GDM1 (cell line): ENCODE results near the gene FAM187B.
A peak's percentile ranks its signal among the peaks of the same experiment; 100 is the strongest.
"Not testable (repeated sequence)": the region's sequence is repeated elsewhere in the genome, so short reads cannot be mapped to it uniquely, and the experiment has no call there.

Experiments
- DNase-seq: peaks from one replicate; lab custom pipeline; 2025; lab: John Stamatoyannopoulos, UW

FAM187B gene

DNA sequence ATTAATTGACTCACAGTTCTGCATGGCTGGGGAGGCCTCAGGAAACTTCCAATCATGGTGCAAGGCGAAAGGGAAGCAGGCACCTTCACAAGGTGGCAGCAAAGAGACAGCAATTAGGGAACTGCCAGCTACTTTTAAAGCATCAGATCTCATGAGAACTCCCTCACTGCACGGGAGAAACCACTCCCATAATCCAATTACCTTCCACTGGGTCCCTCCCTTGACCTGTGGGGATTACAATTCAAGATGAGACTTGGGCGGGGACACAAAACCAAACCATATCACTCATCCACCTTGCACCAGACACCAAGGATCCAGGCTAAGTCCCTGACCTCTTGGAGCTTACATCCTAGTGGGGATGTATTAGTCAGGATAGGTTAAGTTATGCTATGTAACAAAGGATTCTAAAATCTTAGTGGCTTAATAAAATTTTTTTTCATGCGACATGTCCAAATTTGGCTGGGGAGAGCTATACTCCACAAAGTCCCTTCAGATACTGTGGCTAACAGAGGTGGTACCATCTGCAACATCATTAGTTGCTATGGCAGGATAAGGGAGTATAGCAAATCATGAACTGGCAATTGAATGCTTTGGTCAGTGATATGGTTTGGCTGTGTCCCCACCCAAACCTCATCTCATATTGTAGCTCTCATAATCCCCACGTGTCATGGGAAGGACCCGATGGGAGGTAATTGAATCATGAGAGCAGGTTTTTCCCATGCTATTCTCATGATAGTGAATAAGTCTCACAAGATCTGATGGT lies 8.3 kb upstream of the FAM187B start:
- peak; percentile 30 for DNase-seq

DNA sequence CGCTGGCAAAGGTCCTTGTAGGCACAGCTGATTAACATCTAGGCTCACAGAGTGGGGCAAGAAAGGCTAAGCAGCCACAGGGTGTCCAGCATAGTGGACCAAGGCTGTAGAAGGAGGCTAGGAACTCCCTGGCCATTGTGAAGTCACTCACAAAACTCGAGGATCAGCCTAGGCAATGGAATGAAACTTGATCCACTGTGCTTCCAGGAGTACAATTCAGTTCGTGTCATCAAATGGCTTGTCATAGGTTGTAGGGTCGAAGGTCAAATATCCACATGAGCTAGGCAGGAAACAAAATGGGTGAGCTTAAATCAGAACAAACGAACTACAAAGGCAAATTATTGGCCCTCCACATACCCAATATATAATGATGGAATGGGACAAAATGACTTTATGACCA lies 4.4 kb upstream of the FAM187B start:
- DNase-seq = no peak

DNA sequence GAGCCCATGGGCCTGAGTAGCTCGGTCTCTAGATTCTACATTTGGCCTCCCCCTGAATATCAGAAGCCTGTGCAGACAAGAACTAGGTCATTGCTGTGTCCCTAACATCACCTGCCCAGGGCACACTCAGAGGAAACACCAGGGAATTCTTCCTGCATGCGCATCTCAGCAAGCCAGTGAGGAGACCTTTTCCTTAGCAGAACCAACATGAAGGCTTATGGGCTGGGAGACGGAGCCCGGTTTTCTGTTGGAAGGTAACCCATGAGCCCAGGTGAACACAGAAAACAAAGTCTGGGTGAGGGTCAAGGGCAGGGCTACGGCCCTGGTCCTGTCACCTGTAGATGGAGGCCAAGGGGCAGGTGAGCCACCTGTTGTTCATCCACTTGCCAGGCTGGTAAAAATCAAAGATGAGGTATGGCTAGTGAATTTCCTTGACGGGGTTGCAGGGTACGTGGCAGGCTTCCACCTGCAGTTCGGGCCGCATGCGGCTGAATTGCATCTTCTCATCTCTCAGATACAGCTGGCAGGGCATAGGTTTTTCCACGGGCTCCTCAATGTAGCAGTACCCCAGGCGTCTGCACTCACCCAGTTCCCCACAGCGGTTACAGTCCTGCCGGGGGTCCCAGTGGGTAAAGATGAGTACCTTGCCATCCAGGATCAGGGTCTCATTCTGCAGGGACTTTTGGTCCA lies 3.6 kb upstream of the FAM187B start:
- no peak for DNase-seq

DNA sequence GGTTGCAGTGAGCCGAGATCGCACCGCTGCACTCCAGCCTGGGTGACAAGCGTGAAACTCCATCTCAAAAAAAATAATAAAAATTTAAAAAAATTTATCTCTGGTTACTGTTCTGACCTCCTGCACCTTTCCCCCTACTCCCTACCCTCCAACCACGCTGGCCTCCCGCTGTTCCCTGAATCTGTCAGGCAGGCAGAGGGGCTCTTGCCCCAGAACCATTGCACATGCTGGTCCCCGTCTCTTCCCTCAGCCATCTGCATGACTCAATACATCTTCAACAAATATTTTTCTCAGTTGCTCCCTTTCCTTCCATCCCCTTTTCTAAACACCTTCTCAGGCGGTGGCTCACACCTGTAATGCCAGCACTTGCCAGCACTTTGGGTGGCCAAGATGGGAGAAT lies 1.1 kb upstream of the FAM187B start:
- DNase-seq = no peak

DNA sequence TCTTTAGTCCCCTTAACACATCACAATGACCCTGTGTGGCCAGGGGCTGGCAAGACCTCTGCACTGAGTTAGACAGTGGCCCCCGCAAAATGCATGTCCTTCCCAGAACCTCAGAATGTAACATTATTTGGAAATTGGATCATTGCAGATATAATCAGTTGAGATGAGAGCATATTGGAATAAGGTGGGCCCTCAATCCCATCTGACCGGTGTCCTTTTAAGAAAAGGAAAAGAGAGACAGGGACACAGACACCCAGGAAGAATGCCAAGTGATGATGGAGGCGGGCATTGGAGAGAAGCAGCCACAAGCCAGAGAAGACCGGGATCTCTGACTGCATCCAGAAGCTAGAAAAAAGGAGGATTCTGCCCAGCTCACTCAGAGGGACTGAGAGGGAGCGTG lies 1.8 kb downstream of the FAM187B start:
- DNase-seq = no peak

DNA sequence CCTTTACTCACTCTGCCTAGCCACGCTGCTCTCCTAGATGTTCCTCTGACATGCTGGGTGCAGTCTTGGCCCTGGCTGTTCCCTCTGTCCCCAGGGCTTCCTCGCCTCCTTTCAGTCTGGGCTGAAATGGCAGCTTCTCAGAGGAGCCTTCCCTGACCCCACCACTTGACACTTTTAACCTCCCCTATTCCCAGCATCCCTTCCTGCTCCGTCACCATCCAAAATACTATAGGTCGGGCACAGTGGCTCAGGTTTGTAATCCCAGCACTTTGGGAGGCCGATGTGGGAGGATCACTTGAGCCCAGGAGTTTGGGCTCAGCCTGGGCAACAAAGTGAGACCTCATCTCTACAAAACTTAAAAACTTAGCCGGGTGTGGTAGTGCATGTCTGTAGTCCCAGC lies 2.6 kb downstream of the FAM187B start:
- DNase-seq = no peak

DNA sequence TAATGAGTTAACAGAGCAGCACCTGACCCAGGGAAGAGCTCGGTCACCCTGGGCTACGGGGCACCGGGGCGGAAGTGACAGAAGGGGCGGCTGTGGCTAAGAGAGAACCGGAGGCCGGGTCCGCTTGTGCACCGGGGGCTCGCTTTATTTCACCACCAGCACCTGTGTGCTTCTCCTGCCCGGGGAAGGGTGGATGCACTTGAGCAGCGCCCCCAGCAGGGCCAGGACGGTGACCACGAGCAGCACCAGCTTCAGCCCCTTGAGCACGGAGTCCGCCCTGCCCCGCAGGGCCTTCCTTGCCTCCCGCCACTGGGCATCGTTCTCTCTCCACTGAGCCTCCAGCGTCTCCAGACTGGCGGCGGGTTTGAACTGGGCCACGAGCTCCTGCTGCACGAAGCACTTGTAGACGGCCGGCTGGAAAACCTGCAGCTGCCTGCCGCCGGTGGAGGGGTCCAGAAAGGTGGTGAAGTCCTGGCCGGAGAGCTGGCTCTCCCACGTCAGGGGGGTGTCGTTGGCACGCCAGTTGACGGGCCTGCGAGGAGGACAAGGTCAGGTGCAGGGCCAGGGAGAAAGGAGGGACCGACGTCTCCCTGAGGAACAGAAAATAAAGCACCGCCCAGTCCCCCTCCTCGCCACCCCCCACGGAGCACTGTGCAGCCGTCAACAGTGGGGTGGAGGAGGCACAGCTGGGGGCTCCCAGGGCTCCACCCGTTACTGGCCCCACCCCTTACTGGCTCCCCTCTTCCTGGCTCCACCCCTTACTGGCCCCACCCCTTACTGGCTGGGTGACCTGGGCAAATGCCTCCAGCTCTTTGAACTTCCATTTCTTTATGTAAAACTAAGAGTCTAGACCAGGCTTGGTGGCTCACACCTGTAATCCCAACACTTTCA lies 3.6 kb downstream of the FAM187B start:
- no peak for DNase-seq

DNA sequence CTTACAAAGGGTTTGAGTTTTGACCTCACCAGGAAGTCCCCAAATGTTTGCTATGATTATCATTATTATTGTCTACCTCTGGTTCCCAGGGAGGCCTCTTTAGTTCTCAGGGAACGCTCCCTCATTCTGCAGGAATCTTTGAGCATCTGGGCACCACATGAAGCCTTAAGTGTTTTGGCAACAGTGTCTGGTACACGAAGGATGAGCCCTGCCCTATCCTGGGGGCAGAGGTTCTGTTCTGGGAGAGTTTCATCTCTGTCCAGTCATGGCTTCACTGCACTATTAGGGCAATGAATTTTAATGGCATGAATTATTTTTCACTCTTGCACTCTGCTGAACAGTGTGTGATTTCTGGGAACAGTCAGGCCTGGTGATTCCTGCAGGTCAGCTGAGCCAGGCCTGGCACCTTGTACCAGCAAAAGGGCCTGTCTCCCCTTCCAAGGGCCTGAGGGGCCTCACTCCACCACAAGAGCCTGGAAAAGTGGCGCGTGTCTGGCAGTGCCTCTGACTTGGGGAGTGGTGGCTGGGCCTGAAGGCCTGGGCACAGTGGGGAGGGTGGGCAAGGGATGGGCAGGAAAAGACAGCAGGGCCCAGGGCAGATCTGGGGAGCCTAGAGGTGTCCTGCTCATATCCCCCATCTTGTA lies 4.6 kb downstream of the FAM187B start:
- no peak for DNase-seq

DNA sequence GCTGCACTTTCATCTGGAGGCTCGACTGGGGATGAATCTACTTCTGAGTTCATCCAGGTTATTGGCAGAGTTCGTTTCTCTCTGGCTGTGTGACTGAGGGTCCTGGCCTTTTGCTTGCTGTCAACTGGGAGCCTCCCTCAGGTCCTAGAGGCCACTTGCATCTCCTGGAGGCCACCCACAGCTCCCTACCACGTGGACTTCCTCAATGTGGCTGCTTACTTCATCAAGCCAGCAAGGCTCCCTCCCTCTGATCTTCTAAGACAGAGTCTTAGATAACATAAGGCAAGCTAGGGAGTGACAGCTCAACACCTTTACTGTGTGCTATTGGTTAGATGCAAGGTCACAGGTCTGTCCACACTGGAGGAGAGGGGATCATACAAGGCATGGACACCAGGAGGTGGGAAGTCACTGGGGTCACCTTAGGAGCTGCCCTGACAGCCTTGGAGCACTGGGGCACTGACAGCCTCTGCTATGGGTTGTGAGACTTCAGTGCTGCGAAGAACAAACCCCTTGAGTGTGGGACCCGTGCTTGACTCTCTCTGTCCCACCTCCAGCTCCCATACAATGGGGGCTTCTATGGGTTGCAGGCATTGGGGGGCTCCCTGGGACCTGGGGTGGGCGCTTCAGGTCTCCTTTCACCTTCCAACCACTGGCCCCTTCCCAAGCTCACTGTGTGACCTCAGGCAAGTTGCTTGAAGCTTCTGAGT lies 5.3 kb downstream of the FAM187B start:
- DNase-seq = no peak

DNA sequence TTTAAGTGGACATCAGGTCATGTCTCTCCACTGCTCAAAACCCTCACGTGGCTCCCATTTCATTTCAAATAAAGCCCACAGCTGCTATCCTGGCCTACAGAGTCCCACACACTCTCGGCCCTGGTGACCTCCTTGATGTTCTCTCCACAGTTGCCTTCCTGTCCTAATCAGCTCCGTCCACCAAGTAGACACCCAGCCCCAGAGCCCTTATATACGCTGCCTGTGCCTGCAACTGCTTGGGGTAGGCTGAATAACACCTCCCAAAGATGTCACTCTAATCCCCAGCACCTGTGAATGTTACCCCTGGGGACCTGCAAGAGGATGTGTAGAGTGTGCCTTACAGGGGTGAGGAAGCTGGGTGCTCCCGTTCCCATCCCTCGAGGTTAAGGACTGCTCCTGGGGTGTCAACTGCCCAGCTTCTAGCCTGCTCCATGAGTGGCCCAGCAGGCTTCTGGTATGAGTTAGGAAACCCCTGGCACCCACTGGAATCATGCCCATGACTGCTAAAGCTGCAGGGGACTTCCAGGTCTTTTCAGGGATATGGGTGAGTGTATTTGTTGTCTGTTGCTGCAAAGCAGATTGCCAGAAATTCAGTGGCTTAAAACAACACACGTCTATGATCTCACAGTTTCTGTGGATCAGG lies 6.0 kb downstream of the FAM187B start:
- no peak for DNase-seq

DNA sequence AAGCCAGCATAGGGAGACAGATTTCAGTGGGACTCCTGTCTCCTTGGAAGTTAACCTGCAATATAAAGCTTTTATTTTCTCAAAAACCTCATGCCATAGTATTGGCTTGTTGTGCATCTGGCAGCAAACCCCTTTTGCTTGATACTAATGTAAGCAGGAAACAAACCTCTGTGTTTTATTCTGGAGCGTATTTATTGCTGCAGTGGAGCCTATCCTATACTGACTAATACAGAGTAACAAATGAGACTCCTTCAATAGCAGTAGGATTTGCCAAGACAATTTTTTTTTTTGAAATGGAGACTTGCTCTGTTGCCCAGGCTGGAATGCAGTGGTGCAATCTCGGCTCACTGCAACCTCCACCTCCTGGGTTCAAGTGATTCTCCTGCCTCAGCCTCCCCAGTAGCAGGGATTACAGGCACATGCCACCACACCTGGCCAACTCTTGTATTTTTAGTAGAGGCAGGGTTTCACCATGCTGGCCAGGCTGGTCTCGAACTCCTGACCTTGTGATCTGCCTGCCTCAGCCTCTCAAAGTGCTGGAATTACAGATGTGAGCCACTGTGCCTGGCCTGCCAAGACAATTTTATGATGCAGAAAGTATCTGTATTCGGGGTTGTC lies 7.5 kb downstream of the FAM187B start:
- DNase-seq = not testable (repeated sequence)

DNA sequence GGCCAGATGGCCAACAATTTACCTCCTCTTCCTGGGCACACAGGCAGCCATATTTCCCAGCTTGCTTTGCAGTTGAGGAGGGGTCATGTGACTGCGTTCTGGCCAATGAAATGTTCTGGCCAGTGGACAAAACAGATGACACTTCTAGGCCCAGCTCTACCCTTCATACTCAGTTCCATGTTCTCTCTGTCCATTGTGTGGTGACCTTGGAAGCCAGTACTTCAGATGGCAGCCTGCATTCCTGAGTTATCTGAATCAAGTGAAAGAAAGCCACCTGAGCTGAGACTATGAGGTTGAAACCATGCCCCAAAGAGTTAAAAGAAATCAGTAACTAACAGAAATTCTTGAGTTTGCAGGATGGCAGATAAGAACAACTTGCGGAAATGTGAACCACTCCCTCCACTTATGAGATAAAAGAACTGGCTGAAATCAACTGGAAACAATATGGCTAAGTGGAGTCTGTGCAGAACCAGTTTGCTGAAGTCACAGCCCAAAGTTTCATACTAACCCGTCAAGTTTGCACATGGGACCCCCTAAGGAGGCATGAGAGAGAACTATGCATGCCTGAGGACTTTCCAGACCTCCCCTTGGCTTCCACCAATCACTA lies 8.1 kb downstream of the FAM187B start:
- DNase-seq = no peak

DNA sequence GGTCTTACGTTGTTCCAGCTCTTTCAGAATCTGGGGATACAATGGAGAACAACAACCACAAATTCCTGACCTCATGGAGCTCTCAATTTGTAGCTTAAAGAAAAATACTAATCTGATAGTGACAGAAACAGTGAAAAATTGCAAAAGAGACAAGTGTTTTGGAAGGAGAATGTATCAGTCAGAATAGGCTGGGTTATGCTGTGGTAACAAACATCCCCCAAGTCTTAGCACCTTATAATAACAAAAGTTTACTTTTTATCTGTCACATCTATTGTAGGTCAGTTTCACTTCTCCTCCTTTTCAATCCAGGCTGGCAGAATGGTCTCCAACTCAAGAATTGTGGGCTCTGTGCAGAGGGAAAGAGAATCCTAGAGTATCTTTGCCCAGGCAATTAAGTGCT lies 9.5 kb downstream of the FAM187B start:
- no peak for DNase-seq

DNA sequence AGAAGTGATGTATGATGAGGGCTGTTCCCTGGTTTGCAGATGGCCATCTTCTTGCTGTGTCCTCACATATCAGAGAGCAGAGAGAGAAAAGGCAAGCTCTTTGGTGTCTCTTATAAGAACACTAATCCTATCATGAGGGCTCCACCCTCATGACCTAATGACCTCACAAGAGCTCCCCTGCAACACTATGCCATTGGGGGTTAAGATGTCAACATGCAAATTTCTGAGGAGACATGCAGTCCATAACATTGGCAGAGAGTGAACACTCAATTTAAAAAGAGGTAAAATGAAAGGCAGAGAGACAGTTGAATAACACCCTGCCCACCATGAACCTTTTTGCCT lies 10.9 kb downstream of the FAM187B start:
- no peak for DNase-seq

DNA sequence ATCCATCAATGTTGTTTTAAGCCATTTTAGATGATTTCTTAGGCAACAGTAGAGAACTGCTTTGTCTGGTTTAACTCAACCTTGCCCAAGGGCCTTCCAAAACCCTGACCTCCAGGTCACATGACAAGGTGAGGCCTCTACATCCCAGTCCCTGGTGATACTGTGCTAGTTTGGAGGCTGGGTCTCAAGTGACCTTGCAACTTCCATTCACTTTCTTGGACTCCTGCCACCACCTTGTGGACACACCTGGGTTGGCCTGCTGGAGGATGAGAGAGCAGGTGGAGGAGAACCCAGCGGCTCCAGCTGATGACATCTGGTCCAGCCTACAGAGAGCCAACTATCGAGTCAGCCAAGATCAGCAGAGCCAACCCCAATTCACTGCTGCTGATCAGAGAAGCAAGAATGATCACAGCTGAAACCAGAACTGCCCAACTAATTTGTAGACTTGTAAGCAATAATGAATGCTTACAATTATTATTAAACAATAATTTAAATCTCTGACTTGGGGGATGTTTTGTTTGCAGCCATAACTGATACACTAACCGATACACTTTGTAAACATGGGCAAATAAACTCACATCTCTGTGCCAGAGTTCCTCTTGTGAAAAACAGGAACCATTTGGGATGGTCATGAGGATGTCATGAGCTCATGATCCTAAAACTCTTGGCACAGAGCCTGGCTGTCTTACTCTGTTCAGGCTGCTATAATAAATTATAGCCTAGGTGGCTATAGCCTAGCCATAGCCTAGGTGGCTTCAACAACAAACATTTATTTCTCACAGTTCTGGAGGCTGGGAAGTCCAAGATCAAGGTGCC lies 11.5 kb downstream of the FAM187B start:
- peak; percentile 28 for DNase-seq

DNA sequence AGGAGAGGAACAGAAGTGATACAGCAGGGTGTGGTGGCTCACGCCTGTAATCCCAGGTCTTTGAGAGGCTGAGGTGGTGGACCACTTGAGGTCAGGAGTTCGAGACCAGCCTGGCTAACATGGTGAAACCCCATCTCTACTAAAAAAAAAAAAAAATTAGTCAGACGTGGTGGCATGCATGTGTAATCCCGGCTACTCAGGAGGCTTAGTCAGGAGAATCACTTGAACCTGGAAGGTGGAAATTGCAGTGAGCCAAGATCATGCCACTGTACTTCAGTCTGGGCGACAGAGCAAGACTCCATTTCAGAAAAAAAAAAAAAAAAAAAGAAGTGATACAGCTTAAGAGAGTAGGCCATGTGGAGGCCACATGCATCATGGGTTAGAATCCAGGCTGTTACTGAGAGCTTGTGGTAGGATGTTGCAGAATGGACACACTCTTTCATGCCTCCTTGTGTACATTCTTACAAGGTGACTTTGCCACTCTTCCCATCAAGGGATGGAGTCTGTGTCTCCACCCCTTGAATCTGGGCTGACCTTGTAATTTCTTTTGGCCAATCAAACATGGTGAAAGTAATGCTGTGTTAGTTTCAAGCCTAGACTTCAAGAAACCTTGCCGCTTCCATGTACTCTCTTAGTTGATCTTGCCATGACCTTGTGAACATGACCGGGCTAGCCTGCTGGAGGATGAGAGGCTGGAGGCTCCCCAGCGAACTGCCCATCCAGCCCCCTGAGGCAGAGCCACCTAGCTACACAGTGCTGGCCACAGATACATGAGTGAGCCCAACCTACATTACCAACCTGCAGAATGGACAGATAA lies 12.3 kb downstream of the FAM187B start:
- DNase-seq = no peak

DNA sequence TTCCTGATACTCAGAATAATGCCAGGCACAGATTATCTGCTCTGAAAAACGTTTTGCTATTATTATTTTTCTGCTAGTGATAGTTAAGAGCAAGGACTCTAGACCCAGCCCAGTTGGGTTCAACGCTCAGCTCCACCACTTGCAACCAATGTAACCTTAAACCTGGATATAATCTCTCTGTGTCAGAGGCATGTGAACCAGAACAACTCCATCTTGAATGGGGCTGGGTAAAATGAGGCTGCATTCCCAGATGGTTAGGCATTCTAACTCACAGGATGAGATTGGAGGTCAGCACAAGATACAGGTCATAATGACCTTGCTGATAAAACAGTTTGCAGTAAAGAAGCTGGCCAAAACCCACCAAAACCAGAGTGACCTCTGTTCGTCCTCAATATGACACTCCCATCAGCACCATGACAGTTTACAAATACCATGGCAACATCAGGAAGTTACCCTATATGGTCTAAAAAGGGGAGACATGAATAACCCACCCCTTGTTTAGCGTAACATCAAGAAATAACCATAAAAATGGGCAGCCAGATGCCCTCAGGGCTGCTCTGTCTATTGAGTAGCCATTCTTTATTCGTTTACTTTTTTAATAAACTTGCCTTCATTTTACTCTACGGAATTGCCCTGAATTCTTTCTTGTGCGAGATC lies 13.6 kb downstream of the FAM187B start:
- DNase-seq = no peak
